SKM-1 (cell line): ENCODE measurements around the gene RPS29.
"Not testable (repeated sequence)": the region's sequence is repeated elsewhere in the genome, so short reads cannot be mapped to it uniquely, and the experiment has no call there.

ENCODE experiments used
- DNase-seq: peaks from one replicate; lab custom pipeline; 2025; ENCODE audit not compliant: unreplicated experiment; lab: John Stamatoyannopoulos, UW

The RPS29 gene

GRCh38 chr14:49598485-49599300 is 12.5 kb upstream of the RPS29 start, which contains the start of gene LRR1:
TSS of gene LRR1 (plus strand) at chr14:49598940. CDS start at chr14:49599021, 81 bp downstream.
- no peak for DNase-seq

DNA sequence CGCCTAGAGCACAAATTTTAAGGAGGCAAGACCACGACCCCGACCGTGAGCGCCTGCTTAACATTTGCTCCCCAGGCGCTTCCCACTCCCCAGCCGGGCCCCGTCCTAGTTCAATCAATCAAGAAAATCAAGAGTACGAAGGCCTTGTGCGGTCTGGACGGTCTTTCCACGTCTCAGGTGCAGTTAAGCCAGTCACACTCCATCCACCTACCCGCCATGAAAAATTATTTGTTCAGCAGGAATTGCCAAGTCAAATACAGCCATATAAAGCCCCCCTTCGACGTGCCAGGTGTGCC is 12.0 kb upstream of the RPS29 start:
- DNase-seq, result no peak

DNA sequence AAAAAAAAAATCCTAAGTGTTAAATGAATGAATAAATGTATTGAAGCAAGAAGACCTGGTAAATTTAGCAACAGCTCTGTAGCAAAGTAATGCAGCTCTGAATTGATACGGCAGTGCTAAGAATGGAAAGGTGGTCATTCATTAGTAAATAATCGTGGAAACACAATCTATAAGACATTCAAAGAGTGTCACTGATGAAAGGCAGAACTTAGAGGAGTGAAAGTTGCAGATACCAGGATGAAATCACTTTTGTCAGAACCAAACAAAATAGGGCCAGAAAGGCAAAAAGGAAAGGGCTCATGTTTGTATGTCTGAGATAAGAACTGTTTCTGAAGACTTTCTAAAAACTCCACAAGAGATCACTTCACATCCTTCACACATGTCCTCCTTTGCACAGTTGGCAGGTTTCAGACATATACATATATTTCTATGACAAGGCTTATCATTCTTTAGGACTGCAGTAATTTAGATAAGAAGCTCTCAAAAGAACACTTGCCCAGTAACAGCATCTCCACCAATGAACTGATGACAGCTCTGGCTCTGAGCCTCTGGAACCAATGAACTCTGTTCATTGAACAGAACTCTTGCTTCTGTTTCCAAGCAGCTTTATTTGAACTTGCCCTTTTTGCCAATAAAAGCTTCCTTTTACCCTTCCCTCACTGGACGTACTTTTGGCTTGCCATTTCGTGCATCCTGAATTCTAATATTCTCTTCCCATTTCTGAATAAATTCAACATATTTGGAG is 8.3 kb upstream of the RPS29 start:
- DNase-seq, result no peak

- no peak for DNase-seq
Measured at GRCh38 chr14:49593016-49593415, 6.8 kb upstream of the RPS29 start.

- DNase-seq, result no peak
Measured at GRCh38 chr14:49589387-49589786, 3.2 kb upstream of the RPS29 start.

- DNase-seq, result no peak
Measured at GRCh38 chr14:49586673-49587460, 687 bp upstream of the RPS29 start.

DNA sequence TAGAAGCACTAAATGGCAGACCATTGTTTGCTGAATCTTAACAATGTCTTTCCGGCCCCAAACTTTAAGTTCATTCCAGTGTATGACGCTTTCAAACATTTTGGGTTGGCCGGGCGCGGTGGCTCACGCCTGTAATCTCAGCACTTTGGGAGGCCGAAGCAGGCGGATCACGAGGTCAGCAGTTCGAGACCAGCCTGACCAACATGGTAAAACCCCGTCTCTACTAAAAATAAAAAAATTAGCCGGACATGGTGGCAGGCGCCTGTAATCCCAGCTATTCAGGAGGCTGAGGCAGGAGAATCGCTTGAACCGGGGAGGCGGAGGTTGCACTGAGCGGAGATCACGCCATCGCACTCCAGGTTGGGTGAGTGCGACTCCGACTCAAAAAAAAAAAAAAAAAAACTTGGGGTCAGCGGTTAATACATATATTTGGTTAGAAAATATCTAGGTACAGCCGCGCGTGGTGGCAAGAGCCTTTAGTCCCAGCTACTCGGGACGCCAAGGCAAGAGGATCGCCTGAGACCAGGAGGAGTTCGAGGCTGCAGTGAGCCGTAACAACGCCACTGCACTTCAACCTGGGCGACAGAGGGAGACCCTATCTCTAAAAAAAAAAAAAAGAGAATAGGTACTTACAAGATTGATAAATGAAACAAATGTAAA is 1.1 kb downstream of the RPS29 start:
- DNase-seq, result not testable (repeated sequence)

GRCh38 chr14:49584058-49584457 is 2.1 kb downstream of the RPS29 start:
- no peak for DNase-seq

DNA sequence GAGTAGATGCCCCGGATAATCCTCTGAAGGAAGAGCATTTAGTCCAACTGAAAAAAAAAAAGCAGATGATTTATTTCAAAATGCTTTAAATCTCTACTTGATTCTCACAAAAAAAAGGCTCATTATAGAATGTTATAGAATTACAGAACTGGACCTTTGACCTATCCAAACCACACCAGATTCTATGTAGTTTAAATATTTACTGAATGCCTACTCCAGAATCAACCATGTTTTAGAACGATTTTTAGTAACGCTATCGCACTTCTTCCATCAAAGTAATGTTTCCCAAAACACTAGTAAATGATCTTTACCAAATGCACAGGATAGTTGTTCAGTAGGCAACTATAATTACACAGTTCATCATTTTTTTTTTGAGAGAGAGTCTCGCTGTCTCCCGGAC is 2.6 kb downstream of the RPS29 start:
- DNase-seq, result no peak

DNA sequence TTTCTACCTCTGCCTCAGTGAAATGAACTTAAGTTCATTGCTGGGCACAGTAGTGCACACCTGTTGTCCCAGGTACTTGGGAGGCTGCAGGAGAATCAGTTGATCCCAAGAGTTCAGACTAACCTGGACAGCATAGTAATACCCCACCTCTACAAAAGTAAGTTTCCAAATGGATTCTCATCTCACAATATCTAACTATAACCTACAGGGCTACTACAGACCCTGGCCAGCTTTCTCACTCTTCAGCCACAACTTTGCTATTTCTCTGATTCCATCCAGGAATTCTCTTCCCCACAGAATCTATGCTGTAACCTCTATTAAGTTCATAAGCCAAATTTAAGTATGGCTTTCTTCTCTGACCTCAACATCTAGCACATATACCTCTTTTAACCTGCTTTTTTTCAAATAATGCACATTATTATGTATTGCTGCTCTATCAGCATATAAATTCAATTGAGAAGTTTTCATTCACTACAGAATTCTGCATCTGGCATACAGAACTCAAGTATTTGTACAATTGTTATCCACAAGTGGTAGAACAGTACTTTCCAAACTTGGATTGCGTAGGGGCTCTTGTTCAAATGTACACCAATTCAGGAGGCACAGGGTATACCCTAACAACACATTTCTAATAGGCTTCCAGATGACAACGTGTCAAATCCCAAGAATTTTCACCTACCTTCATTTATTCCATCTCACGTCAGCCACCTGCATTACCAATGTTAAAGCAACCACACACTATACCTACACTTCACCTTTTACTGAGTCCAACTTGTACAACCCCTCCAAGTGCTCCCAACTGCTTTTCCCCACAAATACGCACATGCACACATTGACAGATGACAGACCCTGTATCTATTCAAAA is 3.8 kb downstream of the RPS29 start:
- no peak for DNase-seq

- DNase-seq, result no peak
Measured at GRCh38 chr14:49581209-49582112, 4.7 kb downstream of the RPS29 start.

DNA sequence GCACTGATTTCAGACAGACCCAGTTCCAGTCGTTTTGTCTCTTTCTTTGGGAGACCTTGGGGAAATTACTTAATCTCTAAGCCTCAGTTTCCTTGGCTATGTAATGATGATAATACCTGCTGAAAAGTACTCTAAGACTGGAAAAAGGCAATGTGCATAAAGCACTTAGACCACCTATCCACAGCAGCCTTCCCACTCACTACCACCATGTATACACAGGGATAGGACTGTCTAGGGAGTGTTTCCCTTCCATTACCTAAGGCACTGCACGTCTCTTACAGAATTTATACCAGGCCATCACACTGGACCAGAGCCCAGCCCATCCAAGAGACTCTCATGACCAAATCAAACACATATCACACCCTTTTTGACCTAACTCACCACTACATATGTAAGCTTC is 6.3 kb downstream of the RPS29 start:
- DNase-seq, result no peak

- DNase-seq, result no peak
Measured at GRCh38 chr14:49578141-49578540, 8.0 kb downstream of the RPS29 start.

- no peak for DNase-seq
Measured at GRCh38 chr14:49574038-49574437, 12.1 kb downstream of the RPS29 start.

DNA sequence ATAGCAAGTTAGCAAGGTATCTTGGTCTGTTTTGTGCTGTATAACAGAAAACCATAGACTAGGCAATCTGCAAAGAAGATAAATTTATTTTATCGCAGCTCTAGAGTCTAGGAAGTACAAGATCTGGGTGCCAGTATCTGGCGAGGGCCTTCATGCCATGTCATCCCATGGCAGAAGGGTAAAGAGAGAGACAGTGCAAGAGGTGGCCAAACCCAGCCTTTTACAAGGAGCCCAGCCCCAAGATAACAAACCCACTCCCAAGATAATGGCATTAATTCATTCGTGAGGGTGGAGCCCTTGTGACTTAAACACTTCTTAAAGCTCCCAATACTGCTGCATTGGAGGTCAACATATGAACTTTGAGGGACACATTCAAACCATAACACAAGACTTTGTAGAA is 16.9 kb downstream of the RPS29 start:
- no peak for DNase-seq

- DNase-seq, result no peak
Measured at GRCh38 chr14:49566714-49567113, 19.5 kb downstream of the RPS29 start.

GRCh38 chr14:49559979-49560768 is 26.0 kb downstream of the RPS29 start:
- no peak for DNase-seq

DNA sequence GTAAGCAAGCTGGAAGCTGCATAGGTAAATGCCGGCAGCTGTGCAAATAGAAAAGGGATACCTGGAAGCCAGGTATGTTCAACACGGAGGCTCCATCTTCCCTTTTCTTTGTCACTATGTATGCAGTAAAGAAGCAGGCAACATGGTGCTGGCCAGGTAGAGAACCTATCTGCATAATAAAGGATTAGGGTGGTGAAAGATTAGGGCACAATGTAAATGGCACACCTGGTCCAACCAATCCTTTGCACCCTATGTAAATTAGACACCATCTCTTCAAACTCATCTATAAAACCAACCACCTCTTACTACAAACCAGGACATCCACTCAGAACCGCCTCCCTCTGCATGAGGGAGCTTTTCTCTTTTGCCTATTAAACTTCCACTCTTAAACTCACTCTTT is 32.3 kb downstream of the RPS29 start:
- DNase-seq, result no peak
